HepG2 (cell line): ENCODE results near the gene OPRL1. TPM values are rescaled to one million over a fixed set of nuclear protein-coding genes. Genes with fewer than 3 reads are reported as not detected.

ENCODE experiments used
- AGO1 ChIP-seq: fragments of 200-400 bp; formaldehyde crosslinking; IDR thresholded peaks from 2 replicates; pipeline ENCODE4 v1.6.1; 2017; ENCODE audit warnings: mild to moderate bottlenecking, low read depth, low read length, moderate library complexity; ENCODE audit not compliant: poor library complexity, severe bottlenecking
- HOXA3 ChIP-seq: sonication (generic); formaldehyde crosslinking; IDR thresholded peaks from 2 replicates; pipeline ENCODE4 v1.5.0; 2020; ENCODE audit warnings: missing genetic modification reagents
- KAT8 ChIP-seq: IDR thresholded peaks from 2 replicates; pipeline ENCODE4 v1.6.1; 2016; ENCODE audit warnings: missing genetic modification reagents, missing compliant biosample characterization
- KLF16 ChIP-seq, 2 experiments: sonication (generic) in 1 of 2; formaldehyde crosslinking in 1 of 2; IDR thresholded peaks; 2 replicates each; pipeline versions ENCODE4 v1.6.1 to v1.8.0; 2016 to 2023; ENCODE audit warnings: missing genetic modification reagents in 2 of 2, missing compliant biosample characterization in 1 of 2
- MED1 ChIP-seq: sonication (generic); formaldehyde crosslinking; IDR thresholded peaks from 2 replicates; pipeline ENCODE4 v1.4.0; 2020; ENCODE audit warnings: missing genetic modification reagents
- MIER3 ChIP-seq: IDR thresholded peaks from 2 replicates; pipeline ENCODE4 v1.6.1; 2016; ENCODE audit warnings: missing compliant biosample characterization, borderline replicate concordance
- PAWR ChIP-seq: sonication (generic); formaldehyde crosslinking; IDR thresholded peaks from 2 replicates; pipeline ENCODE4 v1.4.0; 2020; ENCODE audit warnings: missing genetic modification reagents, mild to moderate bottlenecking, borderline replicate concordance
- SIN3B ChIP-seq: fragments of 150-350 bp; IDR thresholded peaks from 2 replicates; pipeline ENCODE4 v1.6.1; 2014; ENCODE audit warnings: low read length
- TAF15 ChIP-seq: fragments of 200-400 bp; formaldehyde crosslinking; IDR thresholded peaks from one replicate; pipeline ENCODE4 v1.6.1; 2018; ENCODE audit warnings: mild to moderate bottlenecking, low read depth, low read length; ENCODE audit not compliant: poor library complexity, severe bottlenecking
- ZNF382 ChIP-seq: sonication (generic); formaldehyde crosslinking; IDR thresholded peaks from 2 replicates; pipeline ENCODE4 v1.5.0; 2020; ENCODE audit warnings: missing genetic modification reagents, mild to moderate bottlenecking, borderline replicate concordance
- polyA plus RNA-seq, 8 experiments: library from polyadenylated mRNA; depleted of rRNA in 3 of 8; stranded (reverse) in 7 of 8; unstranded in 1 of 8; fragments of >200 nt; fragmentation: Illumina TruSeq in 4 of 8; extraction: Trizol in 4 of 8; gene quantifications; 2 replicates each; pipeline versions ENCODE4 v1.2.1 to v1.2.3, GENCODE V29; 2011 to 2016; ENCODE audit warnings: low read depth in 4 of 8, missing spikeins in 1 of 8, mixed read lengths in 1 of 8; ENCODE audit not compliant: insufficient read depth in 1 of 8
- total RNA-seq, 5 experiments: library from RNA; depleted of rRNA; stranded (reverse); fragments of >200 nt; fragmentation: Illumina TruSeq; extraction: Trizol; gene quantifications; 2 replicates each; pipeline ENCODE4 v1.2.3, GENCODE V29; 2016; ENCODE audit warnings: low read depth in 1 of 5
- TF ChIP-seq, protein P1 (sequence below): sonication (generic); formaldehyde crosslinking; IDR thresholded peaks from 2 replicates; pipeline ENCODE4 v1.4.0; 2020; ENCODE audit warnings: missing genetic modification reagents, borderline replicate concordance
- TF ChIP-seq, protein P2 (sequence below): sonication (generic); formaldehyde crosslinking; IDR thresholded peaks from 2 replicates; pipeline ENCODE4 v1.4.0; 2020; ENCODE audit warnings: mild to moderate bottlenecking, missing genetic modification reagents, borderline replicate concordance
- TF ChIP-seq, protein P3 (sequence below): sonication (generic); formaldehyde crosslinking; IDR thresholded peaks from 2 replicates; pipeline ENCODE4 v1.5.0; 2020; ENCODE audit warnings: mild to moderate bottlenecking, missing genetic modification reagents
- TF ChIP-seq, protein P4 (sequence below): sonication (generic); formaldehyde crosslinking; IDR thresholded peaks from 2 replicates; pipeline ENCODE4 v1.5.0; 2020; ENCODE audit warnings: mild to moderate bottlenecking, missing genetic modification reagents

Gene OPRL1
- total and polyA plus RNA-seq, 2 of the 13 experiments (the other 11 are each of a cell fraction or from before 2014, with no cell fraction given) = 0.35 to 0.71 TPM

DNA sequence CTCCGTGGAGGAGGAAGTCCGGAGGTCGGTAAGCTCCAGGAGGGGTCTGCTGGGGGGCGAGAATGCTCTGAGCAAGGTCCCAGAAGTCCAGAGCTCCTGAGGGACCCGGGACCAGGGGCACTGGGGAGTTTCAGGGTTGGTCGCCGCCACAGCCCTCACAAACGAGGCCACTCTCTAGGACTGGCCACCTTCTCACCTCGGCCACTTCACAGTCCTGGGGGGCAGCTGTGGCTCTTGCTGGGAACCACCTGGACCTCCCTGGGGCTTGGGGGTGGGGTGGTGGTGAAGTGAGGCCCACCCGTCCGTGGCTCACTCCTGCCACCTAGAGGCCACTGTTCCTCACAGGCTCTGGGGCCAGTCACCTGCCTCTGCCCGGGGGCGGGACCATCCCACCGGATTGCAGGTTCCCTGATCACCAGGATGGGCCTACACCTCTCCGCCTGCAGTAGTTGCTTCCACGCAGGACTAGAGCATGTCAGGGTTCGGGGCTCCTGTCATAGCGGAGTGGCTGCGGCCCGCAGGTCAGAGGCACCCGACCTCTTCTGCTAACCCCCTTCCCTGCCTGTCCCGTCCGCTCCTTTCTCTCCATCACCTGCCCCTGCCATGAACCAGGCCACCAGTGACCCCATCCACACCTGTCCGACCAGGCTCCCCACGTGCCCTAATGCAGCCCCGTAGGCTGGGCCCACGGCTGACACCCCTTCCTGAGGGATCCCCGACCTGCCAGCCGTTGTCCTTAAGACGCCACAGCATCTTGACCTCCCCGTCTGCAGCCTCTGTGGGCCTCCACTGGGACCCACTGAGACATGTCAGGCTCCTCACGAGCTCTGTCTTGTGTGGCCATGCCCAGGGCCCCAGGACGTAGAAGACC, 22.0 kb upstream of the OPRL1 start (continued):
- TF ChIP-seq, protein P1, sequence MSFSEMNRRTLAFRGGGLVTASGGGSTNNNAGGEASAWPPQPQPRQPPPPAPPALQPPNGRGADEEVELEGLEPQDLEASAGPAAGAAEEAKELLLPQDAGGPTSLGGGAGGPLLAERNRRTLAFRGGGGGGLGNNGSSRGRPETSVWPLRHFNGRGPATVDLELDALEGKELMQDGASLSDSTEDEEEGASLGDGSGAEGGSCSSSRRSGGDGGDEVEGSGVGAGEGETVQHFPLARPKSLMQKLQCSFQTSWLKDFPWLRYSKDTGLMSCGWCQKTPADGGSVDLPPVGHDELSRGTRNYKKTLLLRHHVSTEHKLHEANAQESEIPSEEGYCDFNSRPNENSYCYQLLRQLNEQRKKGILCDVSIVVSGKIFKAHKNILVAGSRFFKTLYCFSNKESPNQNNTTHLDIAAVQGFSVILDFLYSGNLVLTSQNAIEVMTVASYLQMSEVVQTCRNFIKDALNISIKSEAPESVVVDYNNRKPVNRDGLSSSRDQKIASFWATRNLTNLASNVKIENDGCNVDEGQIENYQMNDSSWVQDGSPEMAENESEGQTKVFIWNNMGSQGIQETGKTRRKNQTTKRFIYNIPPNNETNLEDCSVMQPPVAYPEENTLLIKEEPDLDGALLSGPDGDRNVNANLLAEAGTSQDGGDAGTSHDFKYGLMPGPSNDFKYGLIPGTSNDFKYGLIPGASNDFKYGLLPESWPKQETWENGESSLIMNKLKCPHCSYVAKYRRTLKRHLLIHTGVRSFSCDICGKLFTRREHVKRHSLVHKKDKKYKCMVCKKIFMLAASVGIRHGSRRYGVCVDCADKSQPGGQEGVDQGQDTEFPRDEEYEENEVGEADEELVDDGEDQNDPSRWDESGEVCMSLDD (CRISPR knock-in tag) = 0 out of 2 replicates have a peak, but pooled peaks have one; percentile 55
- no peak for TF ChIP-seq PAWR
- peak; percentile 60; the same call in 1 of the 2 replicates for TF ChIP-seq SIN3B
- TF ChIP-seq KLF16 (CRISPR knock-in tag; IDR thresholded peaks at IDR 0.05) = peak in 1 of 2 experiments; percentile 54; a peak in 1 of 4 replicates
- peak; percentile 68; the same call in 1 of the 2 replicates for TF ChIP-seq KAT8
- TF ChIP-seq, protein P2, sequence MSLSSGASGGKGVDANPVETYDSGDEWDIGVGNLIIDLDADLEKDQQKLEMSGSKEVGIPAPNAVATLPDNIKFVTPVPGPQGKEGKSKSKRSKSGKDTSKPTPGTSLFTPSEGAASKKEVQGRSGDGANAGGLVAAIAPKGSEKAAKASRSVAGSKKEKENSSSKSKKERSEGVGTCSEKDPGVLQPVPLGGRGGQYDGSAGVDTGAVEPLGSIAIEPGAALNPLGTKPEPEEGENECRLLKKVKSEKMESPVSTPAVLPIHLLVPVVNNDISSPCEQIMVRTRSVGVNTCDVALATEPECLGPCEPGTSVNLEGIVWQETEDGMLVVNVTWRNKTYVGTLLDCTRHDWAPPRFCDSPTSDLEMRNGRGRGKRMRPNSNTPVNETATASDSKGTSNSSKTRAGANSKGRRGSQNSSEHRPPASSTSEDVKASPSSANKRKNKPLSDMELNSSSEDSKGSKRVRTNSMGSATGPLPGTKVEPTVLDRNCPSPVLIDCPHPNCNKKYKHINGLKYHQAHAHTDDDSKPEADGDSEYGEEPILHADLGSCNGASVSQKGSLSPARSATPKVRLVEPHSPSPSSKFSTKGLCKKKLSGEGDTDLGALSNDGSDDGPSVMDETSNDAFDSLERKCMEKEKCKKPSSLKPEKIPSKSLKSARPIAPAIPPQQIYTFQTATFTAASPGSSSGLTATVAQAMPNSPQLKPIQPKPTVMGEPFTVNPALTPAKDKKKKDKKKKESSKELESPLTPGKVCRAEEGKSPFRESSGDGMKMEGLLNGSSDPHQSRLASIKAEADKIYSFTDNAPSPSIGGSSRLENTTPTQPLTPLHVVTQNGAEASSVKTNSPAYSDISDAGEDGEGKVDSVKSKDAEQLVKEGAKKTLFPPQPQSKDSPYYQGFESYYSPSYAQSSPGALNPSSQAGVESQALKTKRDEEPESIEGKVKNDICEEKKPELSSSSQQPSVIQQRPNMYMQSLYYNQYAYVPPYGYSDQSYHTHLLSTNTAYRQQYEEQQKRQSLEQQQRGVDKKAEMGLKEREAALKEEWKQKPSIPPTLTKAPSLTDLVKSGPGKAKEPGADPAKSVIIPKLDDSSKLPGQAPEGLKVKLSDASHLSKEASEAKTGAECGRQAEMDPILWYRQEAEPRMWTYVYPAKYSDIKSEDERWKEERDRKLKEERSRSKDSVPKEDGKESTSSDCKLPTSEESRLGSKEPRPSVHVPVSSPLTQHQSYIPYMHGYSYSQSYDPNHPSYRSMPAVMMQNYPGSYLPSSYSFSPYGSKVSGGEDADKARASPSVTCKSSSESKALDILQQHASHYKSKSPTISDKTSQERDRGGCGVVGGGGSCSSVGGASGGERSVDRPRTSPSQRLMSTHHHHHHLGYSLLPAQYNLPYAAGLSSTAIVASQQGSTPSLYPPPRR (CRISPR knock-in tag) = 0 out of 2 replicates have a peak, but pooled peaks have one; percentile 15
- no peak for TF ChIP-seq HOXA3 (CRISPR knock-in tag)
- TF ChIP-seq ZNF382 (CRISPR knock-in tag) = no peak
- no peak for TF ChIP-seq TAF15
- peak; percentile 69 for TF ChIP-seq MED1 (CRISPR knock-in tag)
- peak; percentile 20; the same call in 1 of the 2 replicates for TF ChIP-seq MIER3
- TF ChIP-seq, protein P3, sequence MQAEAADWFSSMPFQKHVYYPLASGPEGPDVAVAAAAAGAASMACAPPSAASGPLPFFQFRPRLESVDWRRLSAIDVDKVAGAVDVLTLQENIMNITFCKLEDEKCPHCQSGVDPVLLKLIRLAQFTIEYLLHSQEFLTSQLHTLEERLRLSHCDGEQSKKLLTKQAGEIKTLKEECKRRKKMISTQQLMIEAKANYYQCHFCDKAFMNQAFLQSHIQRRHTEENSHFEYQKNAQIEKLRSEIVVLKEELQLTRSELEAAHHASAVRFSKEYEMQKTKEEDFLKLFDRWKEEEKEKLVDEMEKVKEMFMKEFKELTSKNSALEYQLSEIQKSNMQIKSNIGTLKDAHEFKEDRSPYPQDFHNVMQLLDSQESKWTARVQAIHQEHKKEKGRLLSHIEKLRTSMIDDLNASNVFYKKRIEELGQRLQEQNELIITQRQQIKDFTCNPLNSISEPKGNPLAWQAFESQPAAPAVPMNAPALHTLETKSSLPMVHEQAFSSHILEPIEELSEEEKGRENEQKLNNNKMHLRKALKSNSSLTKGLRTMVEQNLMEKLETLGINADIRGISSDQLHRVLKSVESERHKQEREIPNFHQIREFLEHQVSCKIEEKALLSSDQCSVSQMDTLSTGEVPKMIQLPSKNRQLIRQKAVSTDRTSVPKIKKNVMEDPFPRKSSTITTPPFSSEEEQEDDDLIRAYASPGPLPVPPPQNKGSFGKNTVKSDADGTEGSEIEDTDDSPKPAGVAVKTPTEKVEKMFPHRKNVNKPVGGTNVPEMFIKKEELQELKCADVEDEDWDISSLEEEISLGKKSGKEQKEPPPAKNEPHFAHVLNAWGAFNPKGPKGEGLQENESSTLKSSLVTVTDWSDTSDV (CRISPR knock-in tag) = peak; percentile 73; the same call in 1 of the 2 replicates
- TF ChIP-seq AGO1 = peak; percentile 59
- TF ChIP-seq, protein P4, sequence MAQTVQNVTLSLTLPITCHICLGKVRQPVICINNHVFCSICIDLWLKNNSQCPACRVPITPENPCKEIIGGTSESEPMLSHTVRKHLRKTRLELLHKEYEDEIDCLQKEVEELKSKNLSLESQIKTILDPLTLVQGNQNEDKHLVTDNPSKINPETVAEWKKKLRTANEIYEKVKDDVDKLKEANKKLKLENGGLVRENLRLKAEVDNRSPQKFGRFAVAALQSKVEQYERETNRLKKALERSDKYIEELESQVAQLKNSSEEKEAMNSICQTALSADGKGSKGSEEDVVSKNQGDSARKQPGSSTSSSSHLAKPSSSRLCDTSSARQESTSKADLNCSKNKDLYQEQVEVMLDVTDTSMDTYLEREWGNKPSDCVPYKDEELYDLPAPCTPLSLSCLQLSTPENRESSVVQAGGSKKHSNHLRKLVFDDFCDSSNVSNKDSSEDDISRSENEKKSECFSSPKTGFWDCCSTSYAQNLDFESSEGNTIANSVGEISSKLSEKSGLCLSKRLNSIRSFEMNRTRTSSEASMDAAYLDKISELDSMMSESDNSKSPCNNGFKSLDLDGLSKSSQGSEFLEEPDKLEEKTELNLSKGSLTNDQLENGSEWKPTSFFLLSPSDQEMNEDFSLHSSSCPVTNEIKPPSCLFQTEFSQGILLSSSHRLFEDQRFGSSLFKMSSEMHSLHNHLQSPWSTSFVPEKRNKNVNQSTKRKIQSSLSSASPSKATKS (CRISPR knock-in tag) = no peak
